Stimulated activated naive B cell treated with anti-CD40 and anti-IgM and Interleukin-4, amounts not matched to agents 10 μg/mL and 1 μg/mL and 100 μg/mL, for 72 hours (primary cell): ENCODE data around the gene GDF3.
"Not testable (repeated sequence)": the region's sequence is repeated elsewhere in the genome, so short reads cannot be mapped to it uniquely, and the experiment has no call there.

Experiments used
- ATAC-seq, 2 donors: fragments of 150-1000 bp; cut with Tn5 transposase; replicated peaks; 2 replicates each; pipeline ENCODE4 v1.10.0; 2021; ENCODE audit warnings: moderate library complexity in 1 of 2
- DNase-seq: peaks from one replicate; pipeline ENCODE4 v3.0.0; 2021
- H3K27ac Mint-ChIP-seq: one replicate; pipeline ENCODE4 v1.8.0; 2022; ENCODE audit warnings: mild to moderate bottlenecking, mixed read lengths
- H3K27me3 Mint-ChIP-seq, 2 donors: one replicate each; pipeline ENCODE4 v1.8.0; 2022; ENCODE audit warnings: mixed read lengths in 2 of 2
- H3K36me3 Mint-ChIP-seq, 2 donors: one replicate each; pipeline ENCODE4 v1.8.0; 2022; ENCODE audit warnings: mixed read lengths in 2 of 2, mild to moderate bottlenecking in 1 of 2
- H3K4me1 Mint-ChIP-seq, 2 donors: one replicate each; pipeline ENCODE4 v1.8.0; 2022; ENCODE audit warnings: mixed read lengths in 2 of 2, mild to moderate bottlenecking in 1 of 2
- H3K4me3 Mint-ChIP-seq, 2 donors: one replicate each; pipeline ENCODE4 v1.8.0; 2022; ENCODE audit warnings: mild to moderate bottlenecking in 2 of 2, mixed read lengths in 2 of 2, moderate library complexity in 1 of 2
- H3K9me3 Mint-ChIP-seq, 2 donors: one replicate each; pipeline ENCODE4 v1.8.0; 2022; ENCODE audit warnings: mixed read lengths in 2 of 2, mild to moderate bottlenecking in 1 of 2

GDF3 gene

DNA sequence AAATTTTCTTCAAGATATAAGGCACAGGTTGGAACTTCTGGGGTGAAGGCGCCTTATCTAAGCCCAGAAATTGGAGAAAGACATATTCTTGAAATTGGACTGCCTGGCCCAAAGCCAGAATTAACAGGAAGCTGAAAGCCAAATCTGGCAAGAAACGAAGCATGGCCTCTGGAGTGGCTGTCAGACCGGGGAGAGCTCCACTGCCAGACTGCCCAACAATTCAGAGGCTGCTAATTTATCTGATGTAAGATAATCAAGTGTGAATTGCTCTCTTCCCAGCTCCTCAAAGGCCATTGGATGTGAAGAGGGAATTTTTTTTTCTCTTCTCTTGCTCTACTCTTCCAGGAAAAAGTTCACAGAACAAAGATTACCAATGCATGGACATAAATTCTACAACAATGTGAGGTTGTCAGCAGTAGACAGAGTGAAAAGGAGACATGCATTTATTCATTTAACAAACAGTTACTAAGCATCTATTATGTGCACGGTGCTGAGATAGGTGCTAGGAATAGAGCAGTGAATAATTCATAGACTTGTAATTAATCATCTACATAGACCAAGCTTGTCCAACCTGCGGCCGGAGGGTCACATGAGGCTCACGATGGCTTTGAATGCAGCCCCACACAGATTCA lies at the start of gene GDF3:
Gene GDF3 (minus strand): TSS at position 210 of the 632 bp plus-strand sequence. CDS start 47 bp downstream, at position 163.
- peaks cover 12 to 26% of the 10 kb centered on the region in 2 donors for H3K4me1 Mint-ChIP-seq
- H3K36me3 Mint-ChIP-seq, result no peaks in the 10 kb centered on the region
- ATAC-seq, result no peak
- H3K9me3 Mint-ChIP-seq, result no peaks in the 10 kb centered on the region
- H3K27ac Mint-ChIP-seq, result no peak within 1 kb of the TSS
- DNase-seq, result no peak
- H3K4me3 Mint-ChIP-seq, result no peak within 1 kb of the TSS
- peaks cover 10 to 24% of the 10 kb centered on the region in 2 donors for H3K27me3 Mint-ChIP-seq

DNA sequence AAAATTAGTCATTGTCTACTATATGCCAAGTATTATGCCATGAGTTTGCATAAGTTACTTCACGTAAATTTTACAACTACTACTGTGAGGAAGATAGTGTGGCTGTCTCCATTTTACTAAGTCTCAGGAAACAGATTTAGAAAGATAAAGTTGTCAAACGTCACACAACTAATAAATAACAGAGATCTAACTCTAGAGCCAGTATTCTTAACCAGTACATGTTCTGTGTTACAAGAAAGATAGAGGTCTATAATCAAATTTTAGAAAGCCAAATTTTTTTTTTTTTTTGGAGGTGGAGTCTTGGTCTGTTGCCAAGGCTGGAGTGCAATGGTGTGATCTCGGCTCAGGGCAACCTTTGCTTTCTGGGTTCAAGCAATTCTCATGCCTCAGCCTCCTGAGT lies 37.4 kb upstream of the GDF3 start:
- no peak for ATAC-seq
- H3K27me3 Mint-ChIP-seq, result no peaks in the 10 kb centered on the region
- H3K27ac Mint-ChIP-seq, result no peak overlapping the region
- H3K36me3 Mint-ChIP-seq, result no peaks in the 10 kb centered on the region
- H3K4me3 Mint-ChIP-seq, result no peak overlapping the region
- peaks cover 0 to 2% of the 10 kb centered on the region in 2 donors for H3K9me3 Mint-ChIP-seq
- DNase-seq, result no peak
- peaks cover 2 to 8% of the 10 kb centered on the region in 2 donors for H3K4me1 Mint-ChIP-seq

DNA sequence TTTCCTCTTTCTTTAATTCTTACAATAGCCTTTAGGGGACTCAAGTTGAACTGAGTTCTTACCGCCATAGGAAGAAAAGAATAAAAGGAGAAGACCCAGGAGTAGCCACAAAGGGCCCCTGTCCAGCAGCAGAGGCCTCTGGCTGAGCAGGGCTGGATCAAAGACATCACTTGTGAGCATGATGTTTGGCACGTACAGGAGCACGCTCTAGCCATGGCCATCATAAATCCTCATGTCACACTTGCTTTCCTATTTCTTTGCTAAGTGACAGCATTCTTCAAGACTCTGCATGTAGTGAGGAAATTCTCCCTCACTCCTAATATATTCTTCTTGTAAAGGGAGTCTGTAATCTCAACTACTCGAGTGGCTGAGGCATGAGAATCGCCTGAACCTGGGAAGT lies 35.9 kb upstream of the GDF3 start:
- Mint-ChIP-seq H3K27ac (no peak overlapping the region), H3K9me3 (peaks cover 0 to 2% of the 10 kb centered on the region in 2 donors), H3K4me1 (peaks cover 2 to 8% of the 10 kb centered on the region in 2 donors), H3K36me3 (no peaks in the 10 kb centered on the region), H3K4me3 (no peak overlapping the region), H3K27me3 (no peaks in the 10 kb centered on the region)
- ATAC-seq, result no peak
- DNase-seq, result no peak

DNA sequence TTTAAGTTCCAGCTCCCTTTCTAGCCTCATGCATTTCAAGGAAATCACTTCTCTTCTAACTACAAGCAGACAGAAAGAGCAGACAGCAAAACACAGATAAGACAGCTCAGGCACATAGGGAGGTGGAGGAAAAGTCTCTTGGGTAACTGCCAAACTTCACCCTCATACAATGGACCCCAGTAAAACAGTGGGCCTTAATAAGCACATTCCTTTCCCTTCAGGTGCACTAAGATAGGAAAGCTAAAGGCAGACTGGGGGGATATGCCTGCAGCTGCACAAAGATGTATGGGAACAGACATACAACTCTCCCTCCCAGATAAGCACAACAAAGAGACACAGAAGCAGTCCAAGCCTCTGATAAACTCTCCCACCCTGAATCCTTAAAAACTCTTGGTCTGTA lies 35.4 kb upstream of the GDF3 start:
- H3K27ac Mint-ChIP-seq, H3K9me3 Mint-ChIP-seq, ATAC-seq, DNase-seq, H3K4me1 Mint-ChIP-seq, H3K27me3 Mint-ChIP-seq, H3K4me3 Mint-ChIP-seq, H3K36me3 Mint-ChIP-seq: not testable (repeated sequence)

DNA sequence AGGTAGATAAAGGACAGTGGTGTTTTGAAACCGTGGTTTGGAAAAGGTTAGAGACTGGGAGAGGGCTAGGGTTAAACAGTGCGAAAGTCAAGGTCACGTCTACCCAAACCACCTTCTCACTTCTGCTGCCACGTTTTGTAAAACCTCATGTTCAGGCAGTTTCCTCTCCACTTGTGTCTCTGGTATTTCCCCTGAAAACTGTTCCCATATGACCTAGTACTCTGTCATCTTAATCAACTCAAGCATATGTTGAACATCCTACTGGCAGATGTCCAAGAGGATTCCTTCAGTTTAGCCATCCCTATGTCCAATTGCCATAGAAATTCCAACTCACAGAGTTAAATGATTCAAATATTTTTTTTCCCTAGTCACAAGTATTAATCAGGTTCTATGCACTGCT lies 34.2 kb upstream of the GDF3 start:
- peak; percentile 68 for ATAC-seq
- Mint-ChIP-seq H3K9me3 (no peaks in the 10 kb centered on the region), H3K4me1 (peaks cover 2 to 8% of the 10 kb centered on the region in 2 donors), H3K27me3 (no peaks in the 10 kb centered on the region), H3K36me3 (no peaks in the 10 kb centered on the region), H3K27ac (no peak overlapping the region), H3K4me3 (no peak overlapping the region)
- DNase-seq, result no peak

DNA sequence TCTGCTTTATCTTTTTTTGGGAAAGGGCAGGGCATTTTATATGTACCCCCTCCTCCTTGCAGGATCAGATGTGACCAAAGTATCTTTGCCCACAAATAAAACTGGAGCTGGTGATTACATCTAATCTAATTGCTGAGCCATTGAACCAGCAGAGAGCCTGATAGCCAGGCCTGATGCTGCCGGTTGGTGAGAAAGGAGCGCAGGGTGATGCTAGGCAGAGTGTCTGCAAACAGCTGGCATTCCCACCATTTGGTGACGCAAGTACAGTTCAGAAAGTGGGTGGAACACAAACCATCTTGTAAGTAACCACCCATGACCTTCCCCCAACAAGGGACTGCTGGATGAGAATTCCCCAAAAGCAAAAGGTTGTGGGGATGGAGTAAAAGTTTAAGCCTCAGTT lies 28.4 kb upstream of the GDF3 start:
- peaks cover 0 to 3% of the 10 kb centered on the region in 2 donors for H3K27me3 Mint-ChIP-seq
- H3K27ac Mint-ChIP-seq, result no peak overlapping the region
- no peaks in the 10 kb centered on the region for H3K4me1 Mint-ChIP-seq
- no peaks in the 10 kb centered on the region for H3K36me3 Mint-ChIP-seq
- DNase-seq (no peak), ATAC-seq (no peak)
- H3K9me3 Mint-ChIP-seq, result no peaks in the 10 kb centered on the region
- no peak overlapping the region for H3K4me3 Mint-ChIP-seq

DNA sequence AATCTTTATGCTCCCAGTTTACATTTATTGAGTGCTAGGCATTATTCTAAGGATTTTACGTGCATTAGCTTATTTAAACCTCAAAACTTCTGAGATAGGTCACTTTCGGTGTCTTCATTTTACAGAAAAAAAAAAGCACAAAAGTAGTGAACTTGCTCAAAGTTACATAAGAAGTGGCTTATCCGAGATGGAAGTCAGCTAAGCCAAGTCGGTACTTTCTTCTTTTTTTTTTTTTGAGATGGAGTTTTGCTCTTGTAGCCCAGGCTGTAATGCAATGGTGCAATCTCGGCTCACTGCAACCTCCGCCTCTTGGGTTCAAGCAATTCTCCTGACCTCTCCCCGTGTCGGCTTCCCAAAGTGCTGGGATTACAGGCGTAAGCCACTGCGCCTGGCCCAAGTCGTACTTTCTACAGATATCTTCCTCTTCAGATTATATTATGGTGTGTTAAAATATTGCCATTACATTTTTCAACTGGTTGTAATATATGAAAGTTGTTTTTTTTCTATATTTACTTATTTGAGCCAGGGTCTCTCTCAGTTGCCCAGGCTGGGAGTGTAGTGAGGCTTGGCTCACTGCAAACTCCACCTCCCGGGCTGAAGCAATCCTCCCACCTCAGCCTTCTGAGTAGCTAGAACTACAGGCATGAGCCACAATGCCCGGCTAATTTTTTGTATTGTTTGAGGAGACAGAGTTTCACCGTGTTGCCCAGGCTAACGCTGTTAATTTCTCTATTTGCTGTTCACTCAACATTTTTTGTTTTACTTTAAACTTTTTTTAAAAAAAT lies 24.6 kb upstream of the GDF3 start:
- no peak for DNase-seq
- Mint-ChIP-seq H3K36me3 (no peaks in the 10 kb centered on the region), H3K27ac (no peak overlapping the region), H3K4me1 (no peaks in the 10 kb centered on the region), H3K27me3 (peaks cover 0 to 3% of the 10 kb centered on the region in 2 donors), H3K9me3 (no peaks in the 10 kb centered on the region), H3K4me3 (no peak overlapping the region)
- ATAC-seq, result no peak

DNA sequence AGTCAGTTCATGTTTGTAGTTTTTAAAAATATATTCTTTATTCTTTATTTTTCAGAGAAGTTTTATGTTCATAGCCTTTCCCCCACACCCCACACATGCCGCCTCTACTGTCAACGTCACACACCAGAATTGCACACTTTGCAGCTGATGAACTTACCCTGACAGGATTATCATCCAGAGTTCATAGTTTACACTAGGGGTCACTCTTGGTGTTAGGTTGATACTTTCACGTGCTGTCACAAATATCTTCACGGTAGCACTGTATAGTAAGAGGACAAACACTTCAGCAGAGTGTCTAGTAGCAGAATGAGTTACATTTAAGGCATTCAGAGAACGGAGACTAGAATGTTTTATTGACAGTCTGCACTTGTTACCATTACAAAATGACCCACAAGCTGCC lies 20.8 kb upstream of the GDF3 start:
- H3K9me3 Mint-ChIP-seq, result no peaks in the 10 kb centered on the region
- DNase-seq, result no peak
- H3K27me3 Mint-ChIP-seq, result peaks cover 0 to 3% of the 10 kb centered on the region in 2 donors
- no peaks in the 10 kb centered on the region for H3K36me3 Mint-ChIP-seq
- H3K4me1 Mint-ChIP-seq, result no peaks in the 10 kb centered on the region
- ATAC-seq, result peak; percentile 60 to 64
- no peak overlapping the region for H3K4me3 Mint-ChIP-seq
- H3K27ac Mint-ChIP-seq, result no peak overlapping the region

DNA sequence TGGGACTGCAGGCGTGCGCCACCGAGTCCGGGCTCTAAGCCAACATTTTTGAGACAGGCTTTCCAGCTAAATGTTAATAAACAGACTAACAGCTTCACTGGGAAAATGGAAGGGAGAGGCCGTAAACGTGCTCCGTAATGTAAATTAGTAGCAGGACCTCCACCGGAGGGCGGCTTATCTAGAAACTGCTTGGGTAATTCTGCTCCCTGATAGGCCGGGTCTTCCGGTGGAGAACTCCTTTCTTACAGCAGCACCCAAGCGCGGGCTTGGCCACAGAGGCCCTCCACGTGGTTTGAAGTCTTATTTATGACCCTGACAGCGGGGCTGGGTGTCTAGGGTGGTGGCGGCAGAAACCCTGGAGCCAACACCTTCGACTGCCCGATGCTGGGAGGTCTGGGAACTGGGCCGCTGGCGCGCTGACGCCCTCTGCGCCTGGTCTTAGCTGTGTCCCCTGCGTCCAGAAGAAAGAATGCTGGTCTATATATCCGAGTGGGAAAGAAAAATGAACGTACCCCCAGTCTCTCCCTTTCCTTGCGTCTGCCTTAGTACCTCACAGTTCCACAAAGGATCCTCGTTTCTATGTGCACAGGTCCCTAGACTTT lies 17.4 kb upstream of the GDF3 start:
- no peak overlapping the region for H3K4me3 Mint-ChIP-seq
- no peaks in the 10 kb centered on the region for H3K36me3 Mint-ChIP-seq
- no peaks in the 10 kb centered on the region for H3K9me3 Mint-ChIP-seq
- no peaks in the 10 kb centered on the region for H3K27me3 Mint-ChIP-seq
- ATAC-seq (no peak), DNase-seq (no peak)
- H3K4me1 Mint-ChIP-seq, result no peaks in the 10 kb centered on the region
- H3K27ac Mint-ChIP-seq, result no peak overlapping the region

DNA sequence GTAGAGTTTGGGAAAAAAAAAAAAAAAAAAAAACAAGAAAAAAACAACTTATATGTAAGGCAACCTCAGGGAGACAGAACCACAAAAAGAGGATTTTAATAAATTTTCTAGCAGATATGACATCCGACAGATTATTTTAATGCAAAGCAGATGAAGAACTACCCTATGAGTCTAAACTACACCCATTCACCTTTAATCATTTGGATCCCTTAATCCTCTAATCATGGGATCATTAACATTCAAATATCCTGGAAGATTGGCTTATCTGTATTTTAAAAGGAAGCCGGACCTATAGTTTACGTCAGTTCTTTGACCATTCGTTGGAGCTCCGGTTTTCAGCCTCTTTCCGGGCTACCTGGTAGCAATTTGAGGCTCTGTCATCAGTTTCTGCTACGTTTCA lies 15.6 kb upstream of the GDF3 start, which contains the start of gene DPPA3:
Gene DPPA3 (plus strand): TSS at position 301 of the 400 bp plus-strand sequence. CDS start 138 bp downstream, outside the sequence.
- no peak within 1 kb of the TSS for H3K4me3 Mint-ChIP-seq
- H3K9me3 Mint-ChIP-seq, result no peaks in the 10 kb centered on the region
- H3K27ac Mint-ChIP-seq, result no peak within 1 kb of the TSS
- H3K4me1 Mint-ChIP-seq, result no peaks in the 10 kb centered on the region
- DNase-seq (no peak), ATAC-seq (no peak)
- H3K36me3 Mint-ChIP-seq, result no peaks in the 10 kb centered on the region
- no peaks in the 10 kb centered on the region for H3K27me3 Mint-ChIP-seq

DNA sequence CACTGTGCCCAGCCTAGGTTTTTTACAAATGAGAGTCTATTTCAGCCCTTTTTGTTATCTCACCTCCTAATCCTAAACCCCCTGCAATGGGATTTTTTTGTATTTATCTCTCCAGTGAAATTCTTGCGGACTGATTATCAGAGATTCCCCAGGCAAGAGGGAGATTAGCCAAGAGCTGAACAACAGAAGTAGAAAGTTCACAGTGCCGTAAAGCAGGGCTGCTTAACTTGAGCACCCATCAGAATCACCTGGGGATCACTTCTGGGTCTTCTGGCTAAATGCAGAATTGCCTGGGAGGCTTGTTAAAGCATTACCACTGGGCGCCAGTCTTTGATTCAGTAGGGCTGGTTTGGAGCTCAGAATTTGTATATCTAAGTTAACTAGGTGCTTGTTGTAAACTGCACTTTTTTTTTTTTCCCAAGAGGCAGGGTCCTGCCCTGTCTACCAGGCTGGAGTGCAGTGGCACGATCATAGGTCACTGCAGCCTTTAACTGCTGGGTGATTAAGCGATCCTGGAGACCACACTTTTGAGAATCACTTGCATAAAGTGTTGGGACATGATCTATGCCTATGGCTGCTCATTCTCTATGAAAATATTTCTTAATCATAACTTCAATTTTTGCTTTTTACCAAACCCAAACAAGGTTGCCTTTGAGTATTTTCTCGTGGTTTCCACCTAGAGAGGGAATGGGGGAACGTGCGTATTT lies 14.5 kb upstream of the GDF3 start:
- DNase-seq, result no peak

DNA sequence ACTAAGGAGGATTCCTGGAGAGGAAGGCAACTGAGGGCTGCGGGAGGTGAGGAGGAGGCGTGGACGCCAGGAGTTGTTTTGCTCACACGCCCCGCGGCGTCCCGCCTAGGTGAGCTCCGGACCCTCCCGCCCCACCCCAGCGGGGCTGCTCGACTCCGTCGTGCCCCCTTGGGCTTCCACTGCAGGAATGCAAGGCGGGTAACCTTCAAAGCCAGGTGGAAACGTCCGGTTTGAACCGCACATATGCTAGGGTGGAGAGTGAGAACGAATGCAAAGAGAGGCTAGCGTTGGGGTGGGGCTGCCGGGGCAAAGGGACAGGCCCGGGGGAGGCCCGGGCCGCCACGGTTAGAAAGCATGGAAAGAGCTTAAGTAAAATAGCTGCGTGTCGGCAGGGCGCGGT lies 10.3 kb upstream of the GDF3 start:
- no peaks in the 10 kb centered on the region for H3K4me1 Mint-ChIP-seq
- no peak for DNase-seq
- H3K27ac Mint-ChIP-seq, result no peak overlapping the region
- no peaks in the 10 kb centered on the region for H3K27me3 Mint-ChIP-seq
- H3K36me3 Mint-ChIP-seq, result no peaks in the 10 kb centered on the region
- no peak overlapping the region for H3K4me3 Mint-ChIP-seq
- H3K9me3 Mint-ChIP-seq, result no peaks in the 10 kb centered on the region
- ATAC-seq, result no peak

More for the DNA sequence above, 14.5 kb upstream of the GDF3 start:
- H3K4me3 Mint-ChIP-seq, result no peak overlapping the region
- no peak overlapping the region for H3K27ac Mint-ChIP-seq
- H3K4me1 Mint-ChIP-seq, result no peaks in the 10 kb centered on the region
- H3K9me3 Mint-ChIP-seq, result no peaks in the 10 kb centered on the region
- no peaks in the 10 kb centered on the region for H3K36me3 Mint-ChIP-seq
- H3K27me3 Mint-ChIP-seq, result no peaks in the 10 kb centered on the region
- no peak for ATAC-seq

DNA sequence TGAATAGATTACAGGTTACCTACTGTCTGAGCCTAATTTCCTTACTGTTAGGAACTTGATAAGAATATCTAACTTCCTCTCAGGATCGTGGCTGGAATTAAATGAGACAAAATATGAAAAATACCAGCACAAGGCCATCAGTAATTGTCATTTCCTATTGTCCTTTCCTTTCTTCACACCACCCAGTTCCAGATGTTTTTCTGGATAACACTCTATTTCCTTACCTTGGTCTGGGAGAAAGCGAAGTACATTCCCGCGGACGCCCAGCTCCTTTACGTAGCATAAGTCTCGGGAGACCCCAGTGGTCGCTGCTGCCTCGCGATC lies 376 bp downstream of the GDF3 start:
- H3K4me1 Mint-ChIP-seq, result peaks cover 12 to 26% of the 10 kb centered on the region in 2 donors
- H3K27ac Mint-ChIP-seq, result no peak overlapping the region
- H3K27me3 Mint-ChIP-seq, result peaks cover 10 to 24% of the 10 kb centered on the region in 2 donors
- H3K36me3 Mint-ChIP-seq, result no peaks in the 10 kb centered on the region
- DNase-seq, result no peak
- no peak for ATAC-seq
- no peaks in the 10 kb centered on the region for H3K9me3 Mint-ChIP-seq
- H3K4me3 Mint-ChIP-seq, result no peak overlapping the region

DNA sequence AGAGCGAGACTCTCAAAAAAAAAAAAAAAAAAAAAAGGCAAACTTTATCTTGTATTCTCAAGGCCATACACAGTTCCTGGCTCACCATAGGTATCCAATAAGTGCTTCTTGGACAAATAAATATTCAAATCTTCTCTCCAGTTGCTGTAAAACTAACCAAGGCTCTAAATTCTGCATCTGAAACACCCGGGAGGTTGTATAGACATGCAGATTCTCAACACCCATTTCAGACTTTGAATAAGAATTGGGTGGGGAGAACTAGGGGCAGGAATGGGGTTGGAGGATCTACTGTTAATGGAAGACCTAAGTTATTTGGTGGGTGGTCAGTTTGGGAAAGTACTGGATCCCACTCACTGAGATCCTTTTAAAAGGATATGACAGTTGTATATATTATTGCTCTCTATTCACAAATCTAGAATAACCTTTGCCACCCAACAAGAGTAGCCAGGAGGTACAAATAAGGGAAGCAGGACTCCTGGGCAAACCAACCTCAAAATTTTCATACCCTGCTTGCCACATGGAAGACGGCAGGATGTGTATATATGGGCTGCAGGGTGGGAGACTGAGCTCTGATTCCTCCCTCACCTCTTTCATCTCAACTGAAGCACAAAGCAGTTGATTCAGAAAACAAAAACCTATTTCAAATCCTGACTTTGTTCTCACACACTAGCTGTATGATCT lies 879 bp downstream of the GDF3 start:
- H3K27ac Mint-ChIP-seq, result no peak overlapping the region
- no peaks in the 10 kb centered on the region for H3K36me3 Mint-ChIP-seq
- H3K4me3 Mint-ChIP-seq, result no peak overlapping the region
- ATAC-seq, result no peak
- DNase-seq, result no peak
- peaks cover 12 to 26% of the 10 kb centered on the region in 2 donors for H3K4me1 Mint-ChIP-seq
- H3K9me3 Mint-ChIP-seq, result no peaks in the 10 kb centered on the region
- H3K27me3 Mint-ChIP-seq, result peaks cover 10 to 24% of the 10 kb centered on the region in 2 donors
